Embryonic facial prominence (tissue), 1 donor: ENCODE results near the gene TCF15.

ENCODE experiments used
- DNase-seq: peaks from one replicate; pipeline ENCODE4 v3.0.0-alpha.2; 2016; ENCODE audit errors: extremely low spot score

The TCF15 gene, protein sequence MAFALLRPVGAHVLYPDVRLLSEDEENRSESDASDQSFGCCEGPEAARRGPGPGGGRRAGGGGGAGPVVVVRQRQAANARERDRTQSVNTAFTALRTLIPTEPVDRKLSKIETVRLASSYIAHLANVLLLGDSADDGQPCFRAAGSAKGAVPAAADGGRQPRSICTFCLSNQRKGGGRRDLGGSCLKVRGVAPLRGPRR

DNA sequence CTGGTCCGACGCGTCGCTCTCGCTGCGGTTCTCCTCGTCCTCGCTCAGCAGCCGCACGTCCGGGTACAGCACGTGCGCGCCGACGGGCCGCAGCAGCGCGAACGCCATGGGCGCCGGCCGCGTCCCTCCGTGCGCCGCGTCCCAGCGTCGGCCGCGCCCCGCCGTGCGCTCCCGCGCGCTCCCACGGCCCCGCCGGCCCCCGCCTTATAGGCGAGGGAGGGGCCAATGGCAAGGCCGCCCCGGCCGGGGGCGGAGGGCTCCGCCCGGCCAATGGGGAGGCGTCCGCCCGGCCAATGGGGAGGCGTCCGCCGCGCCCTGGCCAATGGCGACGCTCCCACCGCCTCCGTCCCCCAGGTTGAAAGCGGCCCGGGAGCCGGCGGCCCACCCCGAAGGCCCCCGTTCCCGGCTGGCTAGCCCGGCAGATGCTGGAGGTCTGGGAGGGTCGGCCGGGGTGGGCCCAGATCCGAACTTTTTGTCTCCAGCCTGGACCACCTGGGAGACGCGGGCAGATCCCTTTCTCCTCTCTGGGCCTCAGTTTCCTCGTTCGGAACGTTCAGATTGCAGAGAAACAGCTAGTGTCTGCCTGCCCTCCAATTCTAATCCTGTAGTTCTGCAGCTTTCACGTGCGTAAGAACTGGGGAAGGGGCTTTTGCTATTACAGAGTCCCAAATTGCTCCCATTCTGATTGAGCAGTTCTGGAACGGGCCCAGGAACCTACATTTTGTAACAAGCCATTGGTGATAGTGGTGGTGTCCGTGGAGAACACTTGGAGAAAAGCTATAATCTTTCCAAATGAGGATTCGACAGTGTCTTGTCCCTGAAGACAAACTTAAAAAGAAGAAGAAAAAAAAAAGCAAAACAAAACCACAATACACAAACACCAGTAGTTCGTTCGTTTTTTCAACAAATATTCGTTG, at the start of gene TCF15:
Gene TCF15, minus strand, starts transcription at position 180 of the 917 bp plus-strand sequence. Its CDS starts 72 bp downstream, at position 108.
- DNase-seq, result no peak

DNA sequence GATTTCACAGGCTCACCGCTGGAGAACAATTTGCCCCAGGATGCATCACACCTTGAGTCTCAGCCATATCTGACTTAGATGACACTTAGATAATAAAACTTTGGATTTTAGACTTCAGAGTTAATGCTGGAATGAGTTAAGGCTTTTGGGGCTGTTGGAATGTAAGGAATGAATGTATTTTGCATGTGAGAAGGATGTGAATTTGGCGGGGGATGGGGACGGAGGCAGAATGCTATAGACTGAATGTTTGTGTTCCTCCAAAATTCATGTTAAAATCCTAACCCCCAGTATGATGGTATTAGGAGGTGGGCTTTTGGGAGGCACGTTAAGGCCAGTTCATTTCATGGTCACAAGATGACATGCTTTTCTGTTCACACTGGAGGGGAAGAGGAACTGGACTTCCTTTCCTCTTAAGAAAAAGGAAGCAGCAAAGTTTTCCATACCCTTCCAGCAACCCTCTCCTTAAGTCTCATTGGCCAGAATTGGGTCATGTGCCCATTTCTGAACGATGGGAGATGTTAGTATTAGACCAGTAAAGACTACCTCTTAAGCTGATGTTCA, 48.7 kb upstream of the TCF15 start:
- no peak for DNase-seq

DNA sequence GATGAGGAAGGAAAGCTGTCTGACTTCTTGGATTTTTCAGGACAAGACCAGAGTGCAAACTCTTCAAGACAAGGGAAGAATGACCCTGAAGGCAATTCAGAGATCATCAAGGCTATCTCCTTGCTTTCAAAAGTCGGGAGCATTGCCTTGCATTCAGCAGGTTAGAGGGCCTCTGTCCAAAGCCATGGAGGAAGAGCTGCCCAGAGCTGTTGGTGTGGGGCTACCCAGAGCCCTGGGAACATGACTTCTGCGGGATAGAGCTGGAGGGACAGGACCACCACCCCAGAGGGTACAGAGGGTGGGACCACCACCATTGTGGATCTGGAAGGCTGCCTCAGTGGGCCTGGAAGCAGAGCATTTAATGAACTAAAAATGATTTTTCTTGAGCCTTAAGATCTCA, 48.1 kb upstream of the TCF15 start:
- DNase-seq, result no peak

DNA sequence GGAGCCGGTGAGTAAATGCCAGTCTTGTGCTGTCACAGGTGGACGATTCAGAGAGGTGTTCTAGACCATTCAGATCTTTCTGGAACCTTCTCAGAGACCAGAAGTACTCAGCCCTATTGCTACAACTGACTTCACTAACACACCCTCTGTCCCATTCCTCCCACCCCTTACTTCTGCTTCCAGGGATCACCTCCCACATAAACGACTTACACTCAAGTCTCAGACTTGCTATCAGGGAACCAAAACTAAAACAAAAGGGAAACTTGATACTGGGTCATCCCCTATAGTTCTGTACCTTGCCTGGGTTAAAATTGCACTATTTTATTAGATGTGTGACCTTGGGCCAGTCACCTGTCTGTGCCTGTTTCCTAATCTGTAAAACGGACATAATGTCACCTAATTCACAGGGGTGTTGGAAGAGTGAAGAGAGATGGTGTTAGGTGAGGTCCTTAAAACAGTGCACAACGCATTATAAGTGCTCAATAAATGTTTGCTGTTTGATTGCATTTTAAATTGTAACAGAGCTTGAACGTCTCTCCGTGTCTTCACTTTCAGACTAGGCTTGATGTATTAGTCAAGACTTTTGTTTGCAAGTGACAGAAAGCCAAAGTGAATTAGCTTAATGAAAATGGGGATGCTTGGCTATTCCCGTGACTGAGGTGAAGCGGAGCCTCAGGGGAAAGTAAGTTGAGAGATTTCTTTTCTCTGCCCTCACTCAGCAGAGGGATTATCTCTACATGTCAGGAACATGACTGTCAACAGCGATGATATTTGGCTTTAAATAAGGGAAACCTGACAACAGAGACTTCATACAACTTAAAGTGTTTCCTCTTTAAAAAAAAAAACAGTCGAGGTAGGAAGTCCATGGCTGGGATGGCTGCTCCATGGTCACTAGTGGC, 45.9 kb upstream of the TCF15 start:
- no peak for DNase-seq

DNA sequence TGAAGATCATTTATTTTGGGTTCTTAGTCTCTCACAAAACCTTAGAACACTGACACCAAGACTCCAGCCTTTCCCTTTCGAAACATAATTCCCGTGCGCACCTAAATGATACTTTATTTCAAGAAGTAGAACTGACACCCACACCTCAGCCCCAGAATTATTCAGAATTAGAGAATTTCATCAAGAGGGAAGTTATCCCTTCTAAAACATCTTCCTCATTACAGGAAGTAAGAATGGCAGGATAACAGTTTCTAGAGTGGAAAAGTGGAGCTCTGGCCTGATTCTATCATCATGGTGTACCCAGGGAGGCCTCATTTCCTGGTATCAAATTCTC, 44.3 kb upstream of the TCF15 start:
- no peak for DNase-seq

DNA sequence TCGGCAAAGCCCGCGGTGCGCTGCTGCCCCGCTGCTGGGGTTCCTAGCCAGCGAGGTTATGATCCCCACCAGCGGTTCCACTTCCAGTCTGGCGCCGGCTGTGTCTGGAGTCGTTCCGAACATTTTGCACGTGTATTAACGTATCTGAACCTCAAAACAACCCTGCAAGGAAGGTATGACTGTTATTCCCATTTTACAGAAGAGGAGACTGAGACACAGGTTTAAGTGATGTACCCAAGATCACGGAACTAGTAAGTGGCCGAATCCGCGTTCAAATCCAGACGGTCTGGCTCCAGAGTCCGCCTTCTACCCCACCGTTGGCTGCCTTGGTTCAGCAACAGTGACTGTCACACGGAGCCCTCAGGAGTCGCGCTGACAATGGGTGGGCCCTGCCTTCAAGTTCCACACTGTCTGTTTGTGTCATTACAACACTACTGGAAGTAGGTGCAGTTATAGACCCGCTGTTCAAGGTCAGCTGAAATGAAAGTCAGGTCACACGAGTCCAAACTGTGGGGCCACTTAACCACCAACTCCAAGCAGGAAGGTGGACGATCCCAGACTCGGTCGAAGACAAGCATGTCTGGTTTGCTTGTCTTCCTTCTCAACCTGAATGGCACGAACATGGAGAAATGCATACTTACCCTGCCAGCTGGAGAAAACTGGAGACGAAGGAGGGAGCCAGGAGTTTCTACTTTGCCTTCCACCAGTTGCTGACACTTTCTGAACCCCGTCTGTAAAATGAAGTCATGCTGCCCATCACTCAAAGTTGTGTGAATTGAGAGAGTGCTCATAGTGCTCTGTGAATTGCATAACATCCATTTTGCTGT, 43.7 kb upstream of the TCF15 start:
- no peak for DNase-seq

DNA sequence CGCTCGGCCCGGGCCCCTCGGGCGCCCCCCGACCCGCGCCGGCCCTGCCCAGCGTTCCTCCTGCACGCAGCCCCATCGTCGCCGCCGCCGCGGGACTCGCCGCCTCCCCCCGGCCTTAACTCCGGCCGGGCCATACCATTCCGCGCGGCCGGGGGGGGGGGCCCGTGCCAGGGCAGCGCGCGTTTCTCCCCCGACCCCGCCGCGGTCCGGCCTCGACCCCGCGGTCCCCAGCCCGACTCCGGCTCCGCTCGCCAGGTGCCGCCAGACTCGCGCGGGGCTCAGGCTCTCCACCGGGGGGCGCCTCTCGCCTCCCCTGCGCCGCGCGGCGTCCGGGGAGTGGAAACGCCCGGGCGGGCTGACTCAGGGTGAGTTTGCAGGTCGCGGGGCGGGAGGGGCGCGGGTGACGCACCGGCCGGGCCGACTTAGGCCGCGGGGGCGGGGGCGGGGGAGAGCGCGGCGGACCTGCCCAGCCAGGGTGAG, 43.0 kb upstream of the TCF15 start, which contains the start of gene SRXN1:
Gene SRXN1, minus strand, starts transcription at position 91 of the 480 bp plus-strand sequence. Its CDS starts 15 bp downstream, at position 76.
- no peak for DNase-seq

DNA sequence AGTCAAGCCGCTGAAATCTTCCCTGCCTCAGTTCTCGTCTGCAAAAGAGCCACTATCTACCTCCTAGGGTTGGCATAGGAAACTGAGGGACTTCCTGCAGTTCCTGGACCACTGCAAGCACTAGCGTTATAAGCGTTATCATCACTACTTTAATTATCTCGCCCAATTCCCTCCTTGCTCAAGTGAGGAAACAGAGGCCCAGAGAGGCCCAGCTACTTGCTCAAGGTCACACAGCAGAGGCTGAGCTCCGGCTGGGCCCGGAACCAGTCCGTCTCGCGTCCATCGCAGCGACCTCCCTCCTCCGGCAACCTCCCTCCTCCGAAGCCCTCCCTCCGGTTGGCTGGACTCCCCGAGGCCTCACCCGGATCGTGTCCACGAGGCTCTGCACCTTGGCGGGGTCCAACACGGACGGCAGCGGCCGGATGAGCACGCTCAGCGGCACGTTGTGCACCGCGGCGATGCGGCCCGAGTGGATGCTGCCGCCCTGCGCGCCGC, 42.6 kb upstream of the TCF15 start:
- DNase-seq, result no peak

DNA sequence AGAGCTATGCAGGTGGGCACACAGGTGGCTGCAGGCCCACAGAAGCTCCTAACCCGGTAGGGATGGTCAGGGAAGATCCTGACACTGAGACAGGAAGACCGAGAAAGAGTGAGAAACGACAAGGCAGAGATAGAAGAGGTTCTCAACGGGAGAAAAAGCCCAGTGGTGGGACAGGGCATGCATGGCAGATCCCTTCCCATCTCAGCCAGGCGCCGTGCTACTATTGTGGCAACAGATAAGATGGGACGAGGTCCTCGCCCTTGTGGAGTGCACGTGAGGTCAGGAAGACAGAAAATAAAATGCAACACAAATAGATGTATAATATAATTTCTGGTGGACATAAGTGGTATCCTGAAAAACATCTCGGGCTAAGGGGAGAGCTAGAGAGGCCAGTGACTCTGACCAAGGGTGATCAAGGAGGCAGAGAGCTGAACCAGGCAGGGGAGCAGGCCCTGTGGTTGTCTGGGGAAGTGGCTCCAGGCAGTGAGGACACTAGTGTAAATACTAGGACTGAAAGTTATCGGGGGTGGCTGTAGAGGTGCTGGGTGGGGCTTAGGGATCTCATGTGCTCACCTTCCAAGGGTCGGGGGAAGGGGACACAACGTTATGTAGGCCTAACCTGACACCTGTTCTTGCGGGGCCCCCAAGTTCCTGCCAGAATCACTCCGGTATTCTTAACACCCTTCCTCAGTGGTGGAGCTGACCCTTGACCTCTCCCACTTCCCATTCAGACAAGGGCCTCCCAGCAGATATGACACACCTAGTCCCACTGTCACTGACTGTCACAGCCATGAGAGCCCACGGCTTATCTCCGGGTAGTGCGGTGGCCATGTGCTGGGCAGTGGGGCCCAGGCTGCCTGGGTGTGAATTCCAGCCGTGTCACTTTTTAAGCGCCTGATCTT, 41.9 kb upstream of the TCF15 start:
- DNase-seq, result no peak

DNA sequence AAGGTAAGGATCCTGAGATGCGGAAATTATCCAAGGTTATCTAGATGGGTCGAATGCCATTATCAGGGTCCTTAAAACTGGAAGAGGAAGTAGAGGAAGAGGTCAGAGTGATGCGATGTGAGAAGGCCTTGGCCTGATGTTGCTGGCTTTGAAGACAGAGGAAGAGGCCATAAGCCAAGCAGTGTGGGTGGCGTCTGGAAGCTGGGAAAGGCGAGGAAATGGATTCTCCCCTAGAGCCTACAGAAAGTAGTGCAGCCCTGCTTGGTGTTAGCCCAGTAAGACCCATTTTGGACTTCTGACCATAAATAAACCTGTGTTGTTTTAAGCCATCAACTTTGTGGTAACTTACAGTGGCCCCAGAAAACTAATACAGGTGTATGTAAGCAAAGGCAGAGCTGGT, 40.8 kb upstream of the TCF15 start:
- no peak for DNase-seq

DNA sequence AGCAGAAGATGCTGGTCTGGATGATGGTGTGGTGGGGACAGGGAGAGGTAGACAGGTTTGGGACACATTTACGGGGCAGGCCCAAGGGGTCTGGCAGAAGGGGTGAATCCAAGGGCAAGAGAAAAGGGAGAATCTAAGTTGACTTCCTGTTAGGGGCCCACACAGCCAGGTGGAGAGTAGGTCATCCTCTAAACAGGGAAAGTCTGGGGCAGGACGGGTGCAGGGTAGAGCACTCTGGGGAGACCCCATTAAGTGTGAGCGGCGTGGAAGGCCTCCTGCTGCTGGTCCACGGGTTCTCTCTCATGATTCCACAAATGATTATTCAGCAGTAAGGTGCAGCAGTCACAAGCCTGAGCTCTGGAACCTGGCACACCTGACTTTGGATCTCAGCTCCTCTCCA, 40.2 kb upstream of the TCF15 start:
- DNase-seq, result no peak

DNA sequence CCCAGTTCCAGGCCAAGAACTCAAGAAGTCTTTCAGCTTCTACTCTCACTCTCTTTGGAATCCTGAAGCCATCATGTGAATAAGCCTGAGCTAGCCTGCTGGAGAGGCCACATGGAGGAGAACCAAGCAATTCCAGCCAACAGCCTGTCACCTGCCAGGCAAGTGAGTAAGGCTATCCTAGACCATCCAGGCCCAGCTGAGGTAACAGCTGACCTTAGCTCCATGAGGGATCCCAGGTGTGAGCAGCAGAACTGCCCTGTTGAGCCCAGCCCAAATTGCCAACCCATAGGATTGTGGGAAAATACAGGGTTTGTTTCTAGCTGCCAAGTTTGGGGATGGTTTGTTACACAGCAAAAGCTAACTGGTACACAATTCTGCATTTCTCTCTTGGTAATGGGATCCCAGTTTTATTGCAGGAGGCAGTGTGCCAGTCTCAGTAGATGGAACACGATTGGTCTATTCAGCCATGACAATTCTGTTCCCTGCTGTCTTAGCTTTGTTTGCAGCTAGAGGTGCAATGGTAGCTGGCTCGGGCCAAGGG, 37.4 kb upstream of the TCF15 start:
- DNase-seq, result no peak

DNA sequence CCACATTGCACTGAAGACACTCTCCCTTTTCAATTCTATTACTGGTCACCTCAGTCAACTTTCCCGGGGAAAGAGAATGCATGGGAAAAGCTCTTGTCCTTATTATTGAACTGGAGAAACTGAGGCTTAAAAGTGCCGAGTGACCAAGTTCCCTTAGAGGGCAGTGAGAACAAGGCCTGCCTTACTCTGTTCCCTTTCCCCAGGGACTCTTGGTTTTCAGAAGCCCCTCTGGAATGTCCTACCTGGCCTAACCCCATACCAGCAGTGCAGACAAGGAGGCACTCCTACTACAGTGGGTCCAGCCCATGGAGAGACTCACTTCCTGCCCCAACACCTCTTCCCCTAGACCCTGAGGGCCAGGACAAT, 36.7 kb upstream of the TCF15 start:
- DNase-seq, result no peak

DNA sequence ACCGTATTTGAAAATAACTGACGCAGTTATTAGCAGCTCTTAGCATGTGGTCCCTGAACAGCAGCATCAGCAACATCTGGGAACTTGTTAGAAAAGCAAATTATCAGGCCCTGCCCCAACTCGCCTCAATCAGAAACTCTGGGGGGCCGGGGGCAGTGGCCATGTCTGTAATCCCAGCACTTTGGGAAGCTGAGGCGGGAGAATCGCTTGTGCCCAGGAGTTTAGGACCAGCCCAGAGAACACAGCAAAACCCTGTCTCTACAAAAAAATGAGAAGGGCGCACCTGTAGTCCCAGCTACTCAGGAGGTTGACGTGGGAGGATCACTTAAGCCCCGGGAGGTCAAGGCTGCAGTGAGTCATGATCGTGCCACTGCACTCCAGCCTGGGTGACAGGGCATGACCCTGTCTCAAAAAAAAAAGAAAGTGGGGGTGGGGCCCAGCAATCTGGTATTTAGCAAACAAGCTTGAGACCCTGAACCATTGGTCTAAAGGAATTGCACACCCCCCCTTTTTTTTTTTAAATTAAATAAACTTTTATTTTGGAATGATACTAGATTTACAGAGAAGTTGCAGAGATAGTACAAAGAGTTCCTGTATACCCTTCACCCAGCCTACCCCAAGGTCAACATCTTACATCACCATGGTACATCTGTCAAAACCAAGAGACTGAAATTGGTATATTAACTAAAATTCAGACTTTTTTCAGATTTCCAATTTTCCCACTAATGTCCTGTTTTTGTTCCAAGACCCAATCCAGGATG, 36.2 kb upstream of the TCF15 start:
- no peak for DNase-seq

DNA sequence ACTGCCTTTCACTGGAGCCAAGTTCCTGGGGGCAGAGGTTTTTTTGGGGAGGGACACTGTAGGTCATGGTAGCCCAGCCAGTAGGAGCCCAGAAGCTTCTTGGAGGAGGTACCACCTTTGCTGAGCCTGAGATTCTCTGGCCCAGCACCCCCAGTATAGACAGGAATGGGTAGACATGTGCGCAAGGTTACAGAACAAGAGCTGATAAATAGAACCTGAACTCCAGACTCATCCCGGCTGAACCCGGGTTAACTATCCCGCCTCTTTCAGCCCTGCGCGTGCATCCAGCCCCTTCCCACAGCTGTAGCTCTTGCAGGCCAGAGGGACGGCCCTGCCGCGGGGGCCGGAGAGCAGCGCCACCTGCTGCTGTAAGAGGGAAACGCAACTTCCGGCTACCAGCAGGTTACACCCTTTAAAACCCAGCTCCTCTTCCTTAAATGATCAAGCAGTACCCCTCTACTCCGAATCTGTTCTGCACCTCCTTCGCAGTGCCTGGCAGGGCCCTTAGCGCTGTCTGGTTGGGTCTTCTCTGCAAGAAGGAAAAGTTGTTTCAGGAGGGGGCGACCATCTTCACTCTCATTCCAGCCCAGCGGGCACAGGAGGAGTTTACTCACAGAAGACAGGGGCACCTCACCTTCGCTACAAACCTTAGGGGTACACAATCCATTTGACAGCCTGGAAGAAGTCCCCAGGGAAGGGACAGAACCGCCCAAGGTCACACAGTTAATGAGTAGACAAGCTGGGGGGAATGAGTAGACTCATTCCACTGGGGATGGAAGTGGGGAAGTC, 35.4 kb upstream of the TCF15 start:
- DNase-seq, result no peak

DNA sequence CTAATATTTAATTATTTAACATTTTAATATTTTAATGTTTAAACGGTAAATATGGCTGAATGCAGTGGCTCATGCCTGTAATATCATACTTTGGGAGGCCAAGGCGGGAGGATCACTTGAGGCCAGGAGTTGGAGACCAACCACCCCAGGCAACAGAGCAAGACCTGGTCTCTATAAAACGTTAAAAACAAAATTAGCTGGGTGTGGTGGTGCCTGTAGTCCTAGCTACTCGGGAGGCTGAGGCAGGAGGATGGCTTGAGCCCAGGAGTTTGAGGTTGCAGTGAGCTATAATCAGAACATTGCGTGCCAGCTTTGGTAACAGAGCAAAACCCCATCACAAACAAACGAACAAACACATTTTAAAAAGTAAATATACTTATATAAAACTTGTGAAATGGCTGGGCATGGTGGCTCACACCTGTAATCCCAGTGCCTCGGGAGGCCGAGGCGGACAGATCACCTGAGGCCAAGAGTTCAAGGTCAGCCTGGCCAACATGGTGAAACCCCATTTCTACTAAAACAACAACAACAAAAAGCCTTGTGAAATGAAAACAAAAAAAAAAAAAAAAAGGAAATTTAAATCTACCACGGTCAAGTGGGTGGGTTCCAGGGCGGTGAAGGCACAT, 34.7 kb upstream of the TCF15 start:
- no peak for DNase-seq

DNA sequence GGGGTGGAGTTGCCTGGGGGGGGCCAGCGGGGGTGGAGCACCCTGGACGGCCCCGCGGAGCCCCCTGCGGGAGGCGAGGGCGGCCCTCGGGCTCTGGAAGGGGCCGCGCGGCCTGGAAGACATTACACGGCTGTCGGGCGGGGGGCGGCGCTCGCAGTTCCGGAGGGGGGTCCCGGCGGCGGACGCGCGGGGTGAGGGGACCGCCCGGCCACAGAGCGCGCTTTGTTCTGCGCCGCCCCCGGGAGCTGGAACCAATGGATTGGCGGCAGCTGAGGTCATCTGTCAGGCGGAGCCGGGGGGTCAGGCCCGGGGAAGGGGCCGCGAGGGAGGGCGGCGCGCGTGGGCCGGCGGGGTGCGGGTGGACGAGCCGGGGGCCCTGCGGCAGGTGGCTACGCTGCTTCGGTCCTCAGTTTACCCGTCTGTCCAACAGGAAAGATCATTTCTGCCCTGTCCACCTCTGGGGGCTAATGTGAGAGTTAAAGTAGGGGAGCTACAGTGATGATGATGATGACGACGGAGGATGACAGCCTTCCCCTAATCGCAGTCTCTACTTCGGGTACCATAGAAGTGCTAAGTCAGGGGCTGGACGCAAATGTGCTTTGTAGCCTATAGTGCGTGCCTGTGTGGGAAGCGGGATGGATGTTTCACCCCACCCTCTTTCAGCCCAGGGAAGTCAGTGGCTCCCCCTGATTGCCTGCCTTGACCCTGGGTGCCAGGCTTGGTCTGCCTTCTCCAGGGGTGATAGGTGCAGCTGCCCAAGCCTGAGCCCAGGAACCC, 32.5 kb upstream of the TCF15 start:
- DNase-seq, result no peak
